Caco-2 (cell line): Measurements from ENCODE around the gene AVEN. TPM values are rescaled to one million over a fixed set of nuclear protein-coding genes. Genes with fewer than 3 reads are reported as not detected.
A peak's percentile ranks its signal among the peaks of the same experiment; 100 is the strongest.

ENCODE experiments used
- Bru-seq: library from RNA; stranded (reverse); fragments of 400-500 nt; gene quantifications from one replicate; lab custom pipeline; 2021; lab: Mats Ljungman, UMichigan
- BruChase-seq, 2 experiments: library from RNA; stranded (reverse); fragments of 400-500 nt; gene quantifications; one replicate each; lab custom pipeline; 2021; lab: Mats Ljungman, UMichigan
- BruUV-seq: library from RNA; stranded (reverse); fragments of 400-500 nt; replicated peaks from 2 replicates; lab custom pipeline; 2021; lab: Mats Ljungman, UMichigan
- CTCF ChIA-PET: fragments of 300-600 bp; sonication (Branson Sonifier 250); formaldehyde crosslinking; loops from one replicate; lab custom pipeline; 2022; ENCODE audit warnings: antibody characterized with exemption; lab: Charles Lee
- POLR2A ChIA-PET: fragments of 300-600 bp; sonication (Branson Sonifier 250); formaldehyde crosslinking; loops from one replicate; lab custom pipeline; 2022; ENCODE audit warnings: antibody characterized with exemption; lab: Charles Lee
- DNase-seq, 2 experiments: peaks; one replicate each; pipeline versions ENCODE4 v3.0.0 to v3.0.0-alpha.2; 2020 to 2022
- H3K27me3 ChIP-seq: replicated peaks from 2 replicates; pipeline ENCODE4 v1.6.0; 2011; ENCODE audit warnings: low read length; ENCODE audit not compliant: control insufficient read depth, insufficient read depth
- H3K36me3 ChIP-seq: 2 replicates; pipeline ENCODE4 v1.5.1; 2011; ENCODE audit warnings: low read length; ENCODE audit not compliant: control insufficient read depth, insufficient read depth
- H3K4me1 ChIP-seq: fragments of 250-450 bp; sonication (Bioruptor Pico); 2 replicates; pipeline ENCODE4 v1.5.1; 2020; ENCODE audit warnings: mild to moderate bottlenecking
- H3K4me3 ChIP-seq: 2 replicates; pipeline ENCODE4 v1.5.1; 2011; ENCODE audit warnings: low read depth, mild to moderate bottlenecking, control low read depth, low read length
- H3K9me3 ChIP-seq: fragments of 250-450 bp; sonication (Bioruptor Pico); 2 replicates; pipeline ENCODE4 v1.5.1; 2020; ENCODE audit warnings: mild to moderate bottlenecking, moderate library complexity
- H3K27ac Mint-ChIP-seq: one replicate; pipeline ENCODE4 v1.8.0; 2022; ENCODE audit warnings: mixed read lengths; ENCODE audit not compliant: unreplicated experiment
- H3K27me3 Mint-ChIP-seq: one replicate; pipeline ENCODE4 v1.8.0; 2022; ENCODE audit warnings: mixed read lengths; ENCODE audit not compliant: insufficient read depth, unreplicated experiment
- H3K36me3 Mint-ChIP-seq: one replicate; pipeline ENCODE4 v1.8.0; 2022; ENCODE audit warnings: mild to moderate bottlenecking, mixed read lengths; ENCODE audit not compliant: insufficient read depth, unreplicated experiment
- H3K4me1 Mint-ChIP-seq: one replicate; pipeline ENCODE4 v1.8.0; 2022; ENCODE audit warnings: low read depth, mixed read lengths; ENCODE audit not compliant: unreplicated experiment
- H3K4me3 Mint-ChIP-seq: one replicate; pipeline ENCODE4 v1.8.0; 2022; ENCODE audit warnings: mild to moderate bottlenecking, moderate library complexity, mixed read lengths; ENCODE audit not compliant: unreplicated experiment
- H3K9me3 Mint-ChIP-seq: one replicate; pipeline ENCODE4 v1.8.0; 2022; ENCODE audit warnings: mixed read lengths; ENCODE audit not compliant: unreplicated experiment
- CTCF ChIP-seq, 2 experiments: fragments of 200-600 bp in 1 of 2; IDR thresholded peaks; 1 replicate in 1 of 2; 2 replicates in 1 of 2; pipeline versions ENCODE4 v1.5.1 to v1.8.0; 2011 to 2022; ENCODE audit warnings: antibody characterized with exemption in 1 of 2, control low read depth in 1 of 2, inconsistent platforms in 1 of 2, low read depth in 1 of 2, low read length in 1 of 2, mild to moderate bottlenecking in 1 of 2, moderate library complexity in 1 of 2; ENCODE audit not compliant: insufficient read depth in 1 of 2, severe bottlenecking in 1 of 2, unreplicated experiment in 1 of 2
- intact Hi-C: fragments of 100-400 bp; cut with micrococcal nuclease; formaldehyde crosslinking; loops from one replicate; pipeline ENCODE4 v1.10.0; 2022; ENCODE audit not compliant: unreplicated experiment
- long read RNA-seq: library from polyadenylated mRNA; stranded (forward); transcript quantifications from one replicate; pipeline ENCODE4 v2.0.0, GENCODE V29; 2022
- total RNA-seq: library from RNA; stranded (reverse); gene quantifications from 2 replicates; pipeline ENCODE4 v1.2.3, GENCODE V29; 2022

Gene AVEN
- 8.3 and 8.7 TPM in 2 replicates for total RNA-seq
- percentile 52 among the genes with signal in this experiment for Bru-seq, nascent RNA
- BruChase-seq, experiment 1, labeled RNA remaining after a 2-hour chase: percentile 51 among the genes with signal in this experiment
- BruChase-seq, experiment 2, labeled RNA remaining after a 6-hour chase: percentile 52 among the genes with signal in this experiment
- long read RNA-seq, transcript AVEN-201 (6 exons, 1,605 nt): major isoform, 6 of 8 reads
- long read RNA-seq, partial matches to known transcripts: 2 of 8 reads
- long read RNA-seq, other reads (novel, unspliced or antisense): 0 of 8 reads

- Histone ChIP-seq H3K27me3 (no peaks in the 10 kb centered on the region), H3K4me1 (peaks cover 6% of the 10 kb centered on the region; the same call in 1 of the 2 replicates), H3K36me3 (no peaks in the 10 kb centered on the region), H3K4me3 (peak within 1 kb of the TSS; percentile 94), H3K9me3 (no peaks in the 10 kb centered on the region)
- no peaks in the 10 kb centered on the region for H3K27me3 Mint-ChIP-seq
- ChIA-PET POLR2A (interaction anchor here (0.6 kb wide), 1 partner anchor 71 kb away, joined by 7 read pairs; the partner anchor contains the start of gene CHRM5), CTCF (no interaction called here)
- H3K36me3 Mint-ChIP-seq: no peaks in the 10 kb centered on the region
- peak within 1 kb of the TSS; percentile 48 for H3K27ac Mint-ChIP-seq
- peak within 1 kb of the TSS; percentile 77 for H3K4me3 Mint-ChIP-seq
- TF ChIP-seq CTCF (IDR thresholded peaks at IDR 0.05; ENCODE audit: insufficient read depth in 1 of 2, low read depth in 1 of 2, low read length in 1 of 2, severe bottlenecking in 1 of 2, unreplicated experiment in 1 of 2): no peak
- peak; percentile 39 to 64 for DNase-seq
- intact Hi-C loops: no loop called here
- no peaks in the 10 kb centered on the region for H3K9me3 Mint-ChIP-seq
- TSS peak; percentile 76 for BruUV-seq
- peaks cover 6% of the 10 kb centered on the region for H3K4me1 Mint-ChIP-seq
These were observed at the start of gene AVEN for GRCh38 chr15:34038871-34039789. TSS of gene AVEN (minus strand) at chr15:34039204. CDS start at chr15:34039046, 158 bp downstream.

- BruUV-seq: no TSS peak
- H3K36me3 ChIP-seq: no peaks in the 10 kb centered on the region
- H3K4me3 ChIP-seq: no peak overlapping the region
- H3K27me3 ChIP-seq: no peaks in the 10 kb centered on the region
- intact Hi-C loops: no loop called here
- no peaks in the 10 kb centered on the region for H3K27me3 Mint-ChIP-seq
- H3K36me3 Mint-ChIP-seq: peaks cover 21% of the 10 kb centered on the region
- H3K4me1 ChIP-seq: no peaks in the 10 kb centered on the region; the same call in 1 of the 2 replicates
- no peaks in the 10 kb centered on the region for H3K4me1 Mint-ChIP-seq
- H3K9me3 ChIP-seq: no peaks in the 10 kb centered on the region
- no peaks in the 10 kb centered on the region for H3K9me3 Mint-ChIP-seq
- POLR2A ChIA-PET: interaction anchor here (0.8 kb wide), 1 partner anchor 16 kb away, joined by 9 read pairs; the partner anchor contains the start of genes EMC7 and PGBD4
- TF ChIP-seq CTCF (IDR thresholded peaks at IDR 0.05; ENCODE audit: insufficient read depth in 1 of 2, low read depth in 1 of 2, low read length in 1 of 2, severe bottlenecking in 1 of 2, unreplicated experiment in 1 of 2): no peak
- H3K27ac Mint-ChIP-seq: no peak overlapping the region
- no peak for DNase-seq
- CTCF ChIA-PET: interaction anchor here (0.6 kb wide), 1 partner anchor 124 kb away, joined by 3 read pairs; the partner anchor contains the start of gene KATNBL1
- H3K4me3 Mint-ChIP-seq: no peak overlapping the region
These were observed 46.7 kb upstream of the AVEN start for GRCh38 chr15:34085746-34086145.

GRCh38 chr15:34084086-34084485 is 45.1 kb upstream of the AVEN start:
- POLR2A ChIA-PET: no interaction called here
- Mint-ChIP-seq H3K27me3 (no peaks in the 10 kb centered on the region), H3K4me3 (no peak overlapping the region), H3K9me3 (no peaks in the 10 kb centered on the region), H3K36me3 (peaks cover 17% of the 10 kb centered on the region), H3K27ac (no peak overlapping the region), H3K4me1 (no peaks in the 10 kb centered on the region)
- no peak for DNase-seq
- Histone ChIP-seq H3K27me3 (no peaks in the 10 kb centered on the region), H3K4me3 (no peak overlapping the region), H3K4me1 (peaks cover 9% of the 10 kb centered on the region), H3K36me3 (no peaks in the 10 kb centered on the region), H3K9me3 (no peaks in the 10 kb centered on the region)
- intact Hi-C loops: no loop called here
- TF ChIP-seq CTCF (IDR thresholded peaks at IDR 0.05; ENCODE audit: insufficient read depth in 1 of 2, low read depth in 1 of 2, low read length in 1 of 2, severe bottlenecking in 1 of 2, unreplicated experiment in 1 of 2): no peak
- CTCF ChIA-PET: no interaction called here
- TSS peak; percentile 65 for BruUV-seq
